IMR-90 (cell line): ENCODE measurements around the gene FLCN. TPM values are rescaled to one million over a fixed set of nuclear protein-coding genes. Genes with fewer than 3 reads are reported as not detected.

Experiments
- ATAC-seq: fragments of 200-7000 bp; cut with Tn5 transposase; 2 replicates; pipeline ENCODE4 v1.9.1; 2020; ENCODE audit warnings: low read depth, mild to moderate bottlenecking, moderate library complexity
- BruUV-seq: library from RNA; stranded (reverse); fragments of 400-500 nt; replicated peaks from 2 replicates; lab custom pipeline; 2021; lab: Mats Ljungman, UMichigan
- CTCF ChIA-PET: fragments of 300-600 bp; formaldehyde crosslinking; extraction: SDS; loops from one replicate; lab custom pipeline; 2021; ENCODE audit warnings: antibody characterized with exemption; lab: Yijun Ruan, JAX
- POLR2A ChIA-PET: fragments of 300-600 bp; sonication (Branson Sonifier 250); formaldehyde crosslinking; loops from one replicate; lab custom pipeline; 2022; ENCODE audit warnings: antibody characterized with exemption; ENCODE audit not compliant: unreplicated experiment; lab: Charles Lee
- DNase-seq: peaks from one replicate; pipeline ENCODE4 v3.0.0; 2013
- H2AFZ ChIP-seq: replicated peaks from 2 replicates; pipeline ENCODE3; 2013; ENCODE audit warnings: low read length, mild to moderate bottlenecking; ENCODE audit not compliant: poor library complexity
- H2AK5ac ChIP-seq: 2 replicates; pipeline ENCODE4 v1.6.1; 2013; ENCODE audit warnings: low read depth, low read length, inconsistent platforms
- H2AK9ac ChIP-seq: replicated peaks from 2 replicates; pipeline ENCODE3; 2013; ENCODE audit warnings: mild to moderate bottlenecking, low read depth, low read length, moderate library complexity; ENCODE audit not compliant: poor library complexity
- H2BK120ac ChIP-seq: 2 replicates; pipeline ENCODE4 v1.6.1; 2013; ENCODE audit warnings: low read depth, low read length, inconsistent platforms
- H2BK15ac ChIP-seq: 3 replicates; pipeline ENCODE4 v1.6.1; 2013; ENCODE audit warnings: low read depth, low read length, inconsistent platforms
- H2BK20ac ChIP-seq: 2 replicates; pipeline ENCODE4 v1.6.1; 2013; ENCODE audit warnings: low read depth, mild to moderate bottlenecking, inconsistent platforms, low read length, moderate library complexity
- H2BK5ac ChIP-seq: 2 replicates; pipeline ENCODE4 v1.6.1; 2013; ENCODE audit warnings: mild to moderate bottlenecking, low read depth, low read length, inconsistent platforms; ENCODE audit not compliant: poor library complexity, severe bottlenecking
- H3K14ac ChIP-seq: replicated peaks from 2 replicates; pipeline ENCODE4 v1.6.1; 2013; ENCODE audit warnings: low read depth, low read length, inconsistent platforms
- H3K18ac ChIP-seq: 2 replicates; pipeline ENCODE4 v1.6.1; 2013; ENCODE audit warnings: low read depth, low read length, control low read depth
- H3K23ac ChIP-seq: 2 replicates; pipeline ENCODE4 v1.6.1; 2013; ENCODE audit warnings: low read depth, low read length, inconsistent platforms
- H3K27ac ChIP-seq: 2 replicates; pipeline ENCODE4 v1.5.1; 2013; ENCODE audit warnings: mild to moderate bottlenecking, control low read depth, low read length; ENCODE audit not compliant: insufficient read depth
- H3K27me3 ChIP-seq: 2 replicates; pipeline ENCODE4 v1.6.1; 2013; ENCODE audit warnings: low read length; ENCODE audit not compliant: control insufficient read depth, insufficient read depth
- H3K36me3 ChIP-seq: 2 replicates; pipeline ENCODE4 v1.6.1; 2013; ENCODE audit warnings: low read length, mixed read lengths; ENCODE audit not compliant: control insufficient read depth, insufficient read depth
- H3K4ac ChIP-seq: 2 replicates; pipeline ENCODE4 v1.6.1; 2013; ENCODE audit warnings: low read depth, low read length, inconsistent platforms
- H3K4me1 ChIP-seq: 2 replicates; pipeline ENCODE4 v1.6.1; 2013; ENCODE audit warnings: low read length, mixed read lengths; ENCODE audit not compliant: control insufficient read depth, insufficient read depth
- H3K4me2 ChIP-seq: 2 replicates; pipeline ENCODE4 v1.6.1; 2013; ENCODE audit warnings: low read depth, mild to moderate bottlenecking, control low read depth, low read length, moderate library complexity
- H3K4me3 ChIP-seq: 2 replicates; pipeline ENCODE4 v1.5.1; 2013; ENCODE audit warnings: low read depth, mild to moderate bottlenecking, control low read depth, low read length, moderate library complexity; ENCODE audit not compliant: insufficient read depth
- H3K56ac ChIP-seq: 2 replicates; pipeline ENCODE4 v1.6.1; 2013; ENCODE audit warnings: low read length, inconsistent platforms; ENCODE audit not compliant: insufficient read depth; ENCODE audit errors: extremely low read depth
- H3K79me1 ChIP-seq, 2 experiments: 2 replicates each; pipeline ENCODE4 v1.6.1; 2013; ENCODE audit warnings: low read length in 2 of 2, inconsistent platforms in 1 of 2, low read depth in 1 of 2
- H3K9ac ChIP-seq: 2 replicates; pipeline ENCODE4 v1.6.1; 2013; ENCODE audit warnings: low read depth, low read length, control low read depth
- H3K9me1 ChIP-seq: 2 replicates; pipeline ENCODE4 v1.6.1; 2013; ENCODE audit warnings: low read length, inconsistent platforms; ENCODE audit not compliant: insufficient read depth
- H3K9me3 ChIP-seq: 2 replicates; pipeline ENCODE4 v1.6.1; 2013; ENCODE audit warnings: low read length; ENCODE audit not compliant: control insufficient read depth, insufficient read depth
- H4K20me1 ChIP-seq: 2 replicates; pipeline ENCODE4 v1.6.1; 2013; ENCODE audit warnings: low read length, inconsistent platforms; ENCODE audit not compliant: insufficient read depth
- H4K5ac ChIP-seq: 2 replicates; pipeline ENCODE4 v1.6.1; 2013; ENCODE audit warnings: mild to moderate bottlenecking, low read depth, low read length, control low read depth
- H4K8ac ChIP-seq, 2 experiments: 2 replicates each; pipeline ENCODE4 v1.6.1; 2013; ENCODE audit warnings: low read depth in 2 of 2, low read length in 2 of 2, control low read depth in 1 of 2, inconsistent platforms in 1 of 2
- H4K91ac ChIP-seq: 2 replicates; pipeline ENCODE4 v1.6.1; 2013; ENCODE audit warnings: low read depth, low read length, inconsistent platforms; ENCODE audit not compliant: insufficient read depth
- CEBPB ChIP-seq: IDR thresholded peaks from 2 replicates; pipeline ENCODE4 v1.6.1; 2012; ENCODE audit warnings: low read depth, low read length, improper control_type of control experiment
- CHD1 ChIP-seq: IDR thresholded peaks from 2 replicates; pipeline ENCODE4 v1.6.1; 2012; ENCODE audit warnings: low read depth, low read length, improper control_type of control experiment
- FOS ChIP-seq: fragments of 150-350 bp; IDR thresholded peaks from 2 replicates; pipeline ENCODE4 v1.6.1; 2016; ENCODE audit warnings: low read depth, low read length
- MAFK ChIP-seq: IDR thresholded peaks from 2 replicates; pipeline ENCODE4 v1.6.1; 2012; ENCODE audit warnings: low read depth, low read length, improper control_type of control experiment
- MXI1 ChIP-seq: IDR thresholded peaks from 2 replicates; pipeline ENCODE4 v1.6.1; 2012; ENCODE audit warnings: low read depth, mild to moderate bottlenecking, low read length, moderate library complexity, borderline replicate concordance
- NFE2L2 ChIP-seq: fragments of 150-350 bp; IDR thresholded peaks from 2 replicates; pipeline ENCODE4 v1.6.1; 2016; ENCODE audit warnings: low read depth, mild to moderate bottlenecking, low read length
- POLR2A ChIP-seq: IDR thresholded peaks from 2 replicates; pipeline ENCODE4 v1.6.1; 2012; ENCODE audit warnings: mild to moderate bottlenecking, low read depth, low read length
- RAD21 ChIP-seq: IDR thresholded peaks from 2 replicates; pipeline ENCODE4 v1.6.1; 2012; ENCODE audit warnings: low read length, improper control_type of control experiment
- RCOR1 ChIP-seq: IDR thresholded peaks from 2 replicates; pipeline ENCODE4 v1.6.1; 2012; ENCODE audit warnings: mild to moderate bottlenecking, low read length, improper control_type of control experiment; ENCODE audit not compliant: insufficient replicate concordance
- RFX5 ChIP-seq: IDR thresholded peaks from 2 replicates; pipeline ENCODE4 v1.8.0; 2012; ENCODE audit warnings: low read depth, mild to moderate bottlenecking, low read length, moderate library complexity
- SMC3 ChIP-seq: fragments of 150-350 bp; IDR thresholded peaks from 2 replicates; pipeline ENCODE4 v1.6.1; 2016; ENCODE audit warnings: low read depth, mild to moderate bottlenecking, antibody characterized with exemption, low read length, moderate library complexity
- USF2 ChIP-seq: fragments of 150-350 bp; IDR thresholded peaks from 2 replicates; pipeline ENCODE4 v1.6.1; 2017; ENCODE audit warnings: mild to moderate bottlenecking, antibody characterized with exemption, low read length, low read depth
- WGBS, 2 experiments: methylation state at CpG; one replicate each; pipeline versions ENCODE4 v1.1.5 to v1.1.7; 2013; ENCODE audit warnings: missing lambda C conversion rate in 2 of 2; ENCODE audit not compliant: insufficient read length in 1 of 2; ENCODE audit errors: extremely low coverage in 2 of 2; 5-methylcytosine and 5-hydroxymethylcytosine counted together
- dilution Hi-C: fragments of 300-500 bp; cut with HindIII; formaldehyde crosslinking; loops from one replicate; pipeline ENCODE4 v1.14.3; 2018; ENCODE audit warnings: low sequenced_read_pairs; ENCODE audit not compliant: unreplicated experiment
- in situ Hi-C: fragments of 300-500 bp; cut with MboI; formaldehyde crosslinking; loops from 3 replicates; pipeline ENCODE4 v1.14.3; 2019; ENCODE audit warnings: low sequenced_read_pairs, inconsistent platforms, mixed read lengths
- intact Hi-C: fragments of 100-400 bp; cut with micrococcal nuclease; formaldehyde crosslinking; loops from 2 replicates; pipeline ENCODE4 v1.10.0; 2022
- polyA plus RNA-seq, 3 experiments: library from polyadenylated mRNA; depleted of rRNA; stranded (reverse); fragments of >200 nt; gene quantifications; 2 replicates each; pipeline ENCODE4 v1.2.3, GENCODE V29; 2012; ENCODE audit warnings: low replicate concordance in 1 of 3
- total RNA-seq: library from RNA; depleted of rRNA; stranded (reverse); fragments of >200 nt; gene quantifications from 2 replicates; pipeline ENCODE4 v1.2.3, GENCODE V29; 2012
- TF ChIP-seq, protein P1 (sequence below): fragments of 150-350 bp; IDR thresholded peaks from 2 replicates; pipeline ENCODE4 v1.6.1; 2016; ENCODE audit warnings: low read depth, mild to moderate bottlenecking, low read length, moderate library complexity, borderline replicate concordance
- TF ChIP-seq, protein P2 (sequence below): conservative IDR thresholded peaks from 2 replicates; pipeline ENCODE4 v1.5.1; 2012; ENCODE audit warnings: mild to moderate bottlenecking, low read depth, low read length, improper control_type of control experiment

Gene FLCN
- total and polyA plus RNA-seq, 2 of the 4 experiments (the other 2 are of a cell fraction), result 16.8 to 24.8 TPM

DNA sequence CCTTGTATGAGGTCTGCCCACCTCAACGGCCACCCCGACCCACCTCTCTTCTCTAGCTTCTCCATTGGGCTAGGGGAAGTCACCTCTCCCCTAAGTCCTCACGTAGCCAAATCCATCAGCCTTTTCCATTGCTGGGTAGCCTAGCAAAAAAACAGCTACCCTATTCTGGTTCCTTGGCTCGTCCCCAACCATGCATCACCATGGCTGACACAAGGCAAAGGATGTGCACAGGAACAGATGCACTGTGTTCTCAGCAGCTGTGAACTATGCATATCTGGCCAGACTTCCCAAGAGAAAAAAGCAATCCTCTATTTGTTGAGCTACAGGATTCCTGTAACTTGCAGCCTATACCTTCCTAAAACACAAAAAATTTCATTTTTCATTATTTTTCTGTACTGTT, 22.0 kb upstream of the FLCN start:
- no peak overlapping the region for H4K5ac ChIP-seq
- intact Hi-C loops (no loop called here), in situ Hi-C loops (no loop called here), dilution Hi-C loops (no loop called here)
- H3K27ac ChIP-seq, result no peak overlapping the region
- no peak overlapping the region for H2BK5ac ChIP-seq
- H3K4me3 ChIP-seq, result no peak overlapping the region
- POLR2A ChIA-PET, result no interaction called here
- 95% methylated on average over 4 of the region's 4 CpGs; no CpG with 5 or more reads in 1 of the 2 experiments for WGBS, 2 experiments
- no peak overlapping the region for H3K56ac ChIP-seq
- no peak overlapping the region for H3K4ac ChIP-seq
- no peaks in the 10 kb centered on the region for H3K27me3 ChIP-seq
- H2BK15ac ChIP-seq, result no peak overlapping the region
- H3K79me1 ChIP-seq, result peaks cover 3% of the 10 kb centered on the region in 2 experiments; a peak in 2 of 4 replicates
- H4K91ac ChIP-seq, result no peak overlapping the region
- H3K36me3 ChIP-seq, result peaks cover 28% of the 10 kb centered on the region
- no peaks in the 10 kb centered on the region for H3K4me1 ChIP-seq
- no peaks in the 10 kb centered on the region for H4K20me1 ChIP-seq
- H3K18ac ChIP-seq, result no peak overlapping the region
- H3K23ac ChIP-seq, result no peak overlapping the region
- H4K8ac ChIP-seq, result no peak overlapping the region
- TF ChIP-seq USF2 (no peak), NFE2L2 (no peak), MXI1 (no peak), MAFK (no peak), POLR2A (no peak), CEBPB (no peak), FOS (no peak), SMC3 (no peak), RFX5 (no peak), RCOR1 (no peak), CHD1 (no peak), RAD21 (no peak)
- TF ChIP-seq, protein P1, sequence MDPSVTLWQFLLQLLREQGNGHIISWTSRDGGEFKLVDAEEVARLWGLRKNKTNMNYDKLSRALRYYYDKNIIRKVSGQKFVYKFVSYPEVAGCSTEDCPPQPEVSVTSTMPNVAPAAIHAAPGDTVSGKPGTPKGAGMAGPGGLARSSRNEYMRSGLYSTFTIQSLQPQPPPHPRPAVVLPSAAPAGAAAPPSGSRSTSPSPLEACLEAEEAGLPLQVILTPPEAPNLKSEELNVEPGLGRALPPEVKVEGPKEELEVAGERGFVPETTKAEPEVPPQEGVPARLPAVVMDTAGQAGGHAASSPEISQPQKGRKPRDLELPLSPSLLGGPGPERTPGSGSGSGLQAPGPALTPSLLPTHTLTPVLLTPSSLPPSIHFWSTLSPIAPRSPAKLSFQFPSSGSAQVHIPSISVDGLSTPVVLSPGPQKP, result no peak
- TF ChIP-seq, protein P2, sequence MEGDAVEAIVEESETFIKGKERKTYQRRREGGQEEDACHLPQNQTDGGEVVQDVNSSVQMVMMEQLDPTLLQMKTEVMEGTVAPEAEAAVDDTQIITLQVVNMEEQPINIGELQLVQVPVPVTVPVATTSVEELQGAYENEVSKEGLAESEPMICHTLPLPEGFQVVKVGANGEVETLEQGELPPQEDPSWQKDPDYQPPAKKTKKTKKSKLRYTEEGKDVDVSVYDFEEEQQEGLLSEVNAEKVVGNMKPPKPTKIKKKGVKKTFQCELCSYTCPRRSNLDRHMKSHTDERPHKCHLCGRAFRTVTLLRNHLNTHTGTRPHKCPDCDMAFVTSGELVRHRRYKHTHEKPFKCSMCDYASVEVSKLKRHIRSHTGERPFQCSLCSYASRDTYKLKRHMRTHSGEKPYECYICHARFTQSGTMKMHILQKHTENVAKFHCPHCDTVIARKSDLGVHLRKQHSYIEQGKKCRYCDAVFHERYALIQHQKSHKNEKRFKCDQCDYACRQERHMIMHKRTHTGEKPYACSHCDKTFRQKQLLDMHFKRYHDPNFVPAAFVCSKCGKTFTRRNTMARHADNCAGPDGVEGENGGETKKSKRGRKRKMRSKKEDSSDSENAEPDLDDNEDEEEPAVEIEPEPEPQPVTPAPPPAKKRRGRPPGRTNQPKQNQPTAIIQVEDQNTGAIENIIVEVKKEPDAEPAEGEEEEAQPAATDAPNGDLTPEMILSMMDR, result no peak
- DNase-seq, result no peak
- H2AK9ac ChIP-seq, result no peak overlapping the region
- H3K14ac ChIP-seq, result no peak overlapping the region
- no peak overlapping the region for H2BK20ac ChIP-seq
- H2BK120ac ChIP-seq, result no peak overlapping the region
- H2AFZ ChIP-seq, result no peak overlapping the region
- no peak for ATAC-seq
- H3K9ac ChIP-seq, result no peak overlapping the region
- H3K4me2 ChIP-seq, result no peak overlapping the region
- BruUV-seq, result no TSS peak
- no peaks in the 10 kb centered on the region for H3K9me3 ChIP-seq
- no peak overlapping the region for H2AK5ac ChIP-seq
- CTCF ChIA-PET, result no interaction called here
- no peaks in the 10 kb centered on the region for H3K9me1 ChIP-seq
